NCI-H82 (cell line): Measurements from ENCODE around the gene CTSK.
"Not testable (repeated sequence)": the region's sequence is repeated elsewhere in the genome, so short reads cannot be mapped to it uniquely, and the experiment has no call there.

Experiments used
- DNase-seq: peaks from one replicate; lab custom pipeline; 2025; lab: John Stamatoyannopoulos, UW

CTSK gene

GRCh38 chr1:150808121-150808520, at the start of gene CTSK:
CTSK (minus strand) TSS chr1:150808260; CDS start chr1:150806805, 1,455 bp downstream.
- DNase-seq: no peak

- DNase-seq: not testable (repeated sequence)
Measured at GRCh38 chr1:150852734-150853133, 44.7 kb upstream of the CTSK start.

- not testable (repeated sequence) for DNase-seq
Measured at GRCh38 chr1:150850801-150851362, 42.8 kb upstream of the CTSK start.

- no peak for DNase-seq
Measured at GRCh38 chr1:150846473-150847146, 38.5 kb upstream of the CTSK start.

GRCh38 chr1:150843474-150843873, 35.4 kb upstream of the CTSK start:
- DNase-seq: no peak

GRCh38 chr1:150842964-150843363, 34.9 kb upstream of the CTSK start:
- no peak for DNase-seq

GRCh38 chr1:150842343-150842742, 34.3 kb upstream of the CTSK start:
- DNase-seq: no peak

GRCh38 chr1:150841626-150842025, 33.6 kb upstream of the CTSK start:
- no peak for DNase-seq

GRCh38 chr1:150840850-150841249, 32.8 kb upstream of the CTSK start:
- DNase-seq: not testable (repeated sequence)

- peak; percentile 21 for DNase-seq
Measured at GRCh38 chr1:150836129-150836773, 28.2 kb upstream of the CTSK start.

GRCh38 chr1:150833961-150834360, 25.9 kb upstream of the CTSK start:
- not testable (repeated sequence) for DNase-seq

GRCh38 chr1:150832597-150832996, 24.5 kb upstream of the CTSK start:
- no peak for DNase-seq

- DNase-seq: peak; percentile 18
Measured at GRCh38 chr1:150829751-150830150, 21.7 kb upstream of the CTSK start.

GRCh38 chr1:150826299-150826698, 18.2 kb upstream of the CTSK start:
- DNase-seq: no peak

GRCh38 chr1:150820730-150821512, 12.9 kb upstream of the CTSK start:
- DNase-seq: no peak

- DNase-seq: no peak
Measured at GRCh38 chr1:150815871-150816270, 7.8 kb upstream of the CTSK start.

GRCh38 chr1:150813028-150813707, 5.1 kb upstream of the CTSK start:
- peak; percentile 72 for DNase-seq

GRCh38 chr1:150810958-150811659, 3.0 kb upstream of the CTSK start:
- DNase-seq: no peak

GRCh38 chr1:150809651-150810050, 1.6 kb upstream of the CTSK start:
- DNase-seq: no peak

GRCh38 chr1:150808846-150809245, 786 bp upstream of the CTSK start:
- DNase-seq: no peak

- no peak for DNase-seq
Measured at GRCh38 chr1:150807249-150808023, 624 bp downstream of the CTSK start.
